Activated CD8-positive, alpha-beta memory T cell treated with anti-CD3 and anti-CD28 coated beads, Interleukin-2, amount 50 U/mL, for 48 hours (primary cell): ENCODE data around the gene UIMC1.
"Not testable (repeated sequence)": the region's sequence is repeated elsewhere in the genome, so short reads cannot be mapped to it uniquely, and the experiment has no call there.

Experiments used
- DNase-seq: peaks from one replicate; pipeline ENCODE4 v3.0.0-alpha.2; 2020

Gene UIMC1

DNA sequence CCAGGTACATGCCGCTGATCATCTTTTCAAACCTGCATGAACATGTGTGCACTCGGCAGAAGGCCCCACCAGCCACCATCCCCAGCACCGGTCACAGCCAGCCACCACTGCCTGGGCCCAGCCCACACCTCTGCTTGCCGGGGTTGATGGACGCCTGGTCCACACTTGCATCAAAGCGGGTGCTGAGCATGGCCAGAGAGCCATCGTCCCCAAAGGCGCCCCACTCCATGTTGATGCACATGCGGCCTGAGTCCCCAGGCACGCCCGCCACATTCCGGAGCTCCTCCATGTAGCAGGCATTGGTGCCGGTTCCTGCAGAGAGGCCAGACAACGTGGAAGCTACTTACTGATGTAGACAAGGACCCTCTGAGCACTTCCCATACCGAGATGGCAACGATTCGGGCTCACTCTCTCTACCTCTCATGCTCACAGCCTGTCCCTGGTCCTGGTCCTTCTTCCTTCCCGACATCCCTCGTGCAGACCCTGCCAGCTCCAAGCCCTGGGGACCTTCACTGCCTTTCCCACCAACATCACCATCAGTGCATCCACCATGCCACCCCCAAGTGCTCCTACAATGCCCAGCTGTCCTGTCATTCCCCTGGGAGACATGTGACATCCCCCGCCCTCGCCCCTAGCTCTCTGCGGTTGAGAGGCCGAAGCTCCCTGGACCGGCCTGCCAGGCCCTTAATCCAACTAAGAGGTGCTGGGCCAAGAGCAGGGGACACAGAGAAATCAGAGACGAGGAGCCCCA, 124.6 kb downstream of the UIMC1 start:
- no peak for DNase-seq

- no peak for DNase-seq
Observed at GRCh38 chr5:176881021-176881749, 125.4 kb downstream of the UIMC1 start.

GRCh38 chr5:176880366-176881020, 126.1 kb downstream of the UIMC1 start:
- DNase-seq, result no peak

DNA sequence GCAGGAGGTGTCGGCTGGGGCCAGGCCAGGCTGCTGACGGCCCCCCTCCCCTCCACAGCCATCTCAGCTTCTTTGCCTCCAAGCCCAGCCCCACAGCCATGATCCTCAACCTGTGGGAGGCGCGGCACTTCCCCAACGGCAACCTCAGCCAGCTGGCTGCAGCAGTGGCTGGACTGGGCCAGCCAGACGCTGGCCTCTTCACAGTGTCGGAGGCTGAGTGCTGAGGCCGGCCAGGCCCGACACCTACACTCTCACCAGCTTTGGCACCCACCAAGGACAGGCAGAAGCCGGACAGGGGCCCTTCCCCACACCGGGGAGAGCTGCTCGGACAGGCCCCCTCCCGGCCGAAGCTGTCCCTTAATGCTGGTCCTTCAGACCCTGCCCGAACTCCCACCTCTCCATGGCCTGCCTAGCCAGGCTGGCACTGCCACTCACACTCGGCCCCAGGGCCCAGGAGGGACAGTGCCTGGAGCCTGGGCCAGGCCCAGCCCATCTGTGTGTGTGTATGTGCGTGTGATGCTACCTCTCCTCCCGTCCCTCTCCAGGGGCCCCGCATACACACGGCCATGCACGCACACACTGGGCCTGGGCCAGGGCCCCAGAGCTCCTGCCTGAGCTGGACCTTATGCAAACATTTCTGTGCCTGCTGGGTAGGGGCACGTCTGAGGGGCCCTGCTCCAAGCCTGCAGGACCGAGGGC, 126.8 kb downstream of the UIMC1 start:
- DNase-seq, result no peak

DNA sequence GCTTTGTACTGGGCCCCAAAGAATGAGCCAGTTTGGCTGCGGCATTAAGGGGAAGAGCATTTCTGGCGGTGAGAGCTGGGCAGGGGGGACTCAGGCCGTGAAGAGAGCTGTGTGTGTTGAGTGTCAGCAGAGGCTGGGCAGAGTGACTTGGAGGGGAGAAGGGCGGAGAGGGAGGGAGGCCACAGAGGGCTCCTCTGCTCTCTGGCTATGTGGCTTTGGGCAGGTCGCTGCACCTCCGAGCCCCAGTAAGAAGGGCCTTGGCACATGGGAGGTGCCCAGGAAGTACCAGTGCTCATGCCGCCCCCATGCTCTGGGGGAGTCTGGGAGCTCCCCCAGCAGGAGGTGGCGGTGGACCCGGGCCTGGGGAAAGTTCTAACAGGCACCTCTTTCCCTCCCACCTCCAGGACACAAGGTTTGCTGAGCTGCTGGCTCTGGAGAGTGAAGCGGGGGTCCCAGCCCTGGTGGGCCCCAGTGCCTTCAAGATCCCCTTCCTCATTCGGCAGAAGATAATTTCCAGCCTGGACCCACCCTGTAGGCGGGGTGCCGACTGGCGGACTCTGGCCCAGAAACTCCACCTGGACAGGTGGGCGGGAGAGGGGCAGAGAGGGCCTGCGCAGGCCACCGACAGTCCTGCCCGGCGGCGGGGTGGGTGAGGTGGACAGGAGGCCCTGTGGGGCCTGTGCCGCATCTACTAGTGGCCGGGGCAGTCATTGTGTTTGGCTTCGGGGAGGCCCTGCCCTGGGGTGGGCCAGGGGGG, 127.5 kb downstream of the UIMC1 start:
- no peak for DNase-seq

DNA sequence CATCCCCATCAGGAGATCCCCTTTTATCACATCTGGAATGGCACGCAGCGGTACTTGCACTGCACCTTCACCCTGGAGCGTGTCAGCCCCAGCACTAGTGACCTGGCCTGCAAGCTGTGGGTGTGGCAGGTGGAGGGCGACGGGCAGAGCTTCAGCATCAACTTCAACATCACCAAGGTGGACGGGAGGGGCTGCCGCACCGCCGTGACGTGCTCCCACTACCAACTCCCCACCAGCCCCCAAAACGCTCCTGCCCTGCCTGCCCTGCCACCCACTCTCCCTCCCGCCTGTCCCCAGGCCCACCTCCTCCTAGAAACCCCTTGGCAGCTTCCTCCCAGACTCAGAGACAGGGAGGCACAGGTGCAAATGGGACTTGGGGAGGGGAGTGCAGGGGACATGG, 128.1 kb downstream of the UIMC1 start:
- DNase-seq, result no peak

- no peak for DNase-seq
Observed at GRCh38 chr5:176877793-176878331, 128.7 kb downstream of the UIMC1 start.

DNA sequence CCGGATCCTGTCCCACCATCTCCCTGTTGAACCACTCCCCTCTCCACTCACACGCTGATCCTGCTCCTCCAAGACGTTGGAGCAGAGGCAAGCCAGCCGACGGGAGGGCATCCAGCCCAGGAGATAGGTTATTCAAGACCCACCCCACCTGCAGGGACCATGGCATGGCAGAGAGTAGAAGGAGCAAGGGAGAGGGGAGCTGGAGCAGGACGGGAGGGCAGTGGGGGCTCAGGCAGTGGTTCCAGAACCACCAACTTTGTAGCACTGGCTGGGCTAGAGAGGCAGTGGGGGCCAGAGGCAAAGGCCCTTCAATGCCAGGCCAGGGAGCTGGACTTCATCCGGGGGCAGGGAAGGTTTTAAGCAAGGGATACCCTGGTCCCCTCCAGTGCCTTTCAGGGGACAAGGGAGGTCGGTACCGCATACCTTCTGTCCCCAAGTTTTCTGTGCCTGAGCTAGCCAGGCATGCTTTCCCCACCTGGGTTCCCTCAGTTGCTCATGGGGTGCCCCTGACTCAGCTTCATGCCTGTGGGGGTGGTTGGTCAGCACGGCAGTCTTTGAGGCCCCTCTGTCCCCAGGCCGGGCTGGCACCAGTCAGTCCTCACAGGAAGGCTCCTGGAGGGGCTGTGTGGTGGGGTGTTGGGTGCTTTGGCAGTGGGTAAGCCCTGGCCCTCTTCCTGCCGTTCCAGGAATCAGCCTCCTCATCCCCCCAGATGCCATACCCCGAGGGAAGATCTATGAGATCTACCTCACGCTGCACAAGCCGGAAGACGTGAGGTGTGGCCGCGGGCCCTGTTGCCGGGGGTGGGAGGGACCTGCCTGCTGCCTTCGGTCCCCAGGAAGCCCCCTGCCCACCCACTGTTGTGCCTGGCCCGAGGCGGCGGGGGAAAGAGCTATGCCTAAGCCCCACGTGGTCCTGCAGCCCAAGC, 129.8 kb downstream of the UIMC1 start:
- no peak for DNase-seq

DNA sequence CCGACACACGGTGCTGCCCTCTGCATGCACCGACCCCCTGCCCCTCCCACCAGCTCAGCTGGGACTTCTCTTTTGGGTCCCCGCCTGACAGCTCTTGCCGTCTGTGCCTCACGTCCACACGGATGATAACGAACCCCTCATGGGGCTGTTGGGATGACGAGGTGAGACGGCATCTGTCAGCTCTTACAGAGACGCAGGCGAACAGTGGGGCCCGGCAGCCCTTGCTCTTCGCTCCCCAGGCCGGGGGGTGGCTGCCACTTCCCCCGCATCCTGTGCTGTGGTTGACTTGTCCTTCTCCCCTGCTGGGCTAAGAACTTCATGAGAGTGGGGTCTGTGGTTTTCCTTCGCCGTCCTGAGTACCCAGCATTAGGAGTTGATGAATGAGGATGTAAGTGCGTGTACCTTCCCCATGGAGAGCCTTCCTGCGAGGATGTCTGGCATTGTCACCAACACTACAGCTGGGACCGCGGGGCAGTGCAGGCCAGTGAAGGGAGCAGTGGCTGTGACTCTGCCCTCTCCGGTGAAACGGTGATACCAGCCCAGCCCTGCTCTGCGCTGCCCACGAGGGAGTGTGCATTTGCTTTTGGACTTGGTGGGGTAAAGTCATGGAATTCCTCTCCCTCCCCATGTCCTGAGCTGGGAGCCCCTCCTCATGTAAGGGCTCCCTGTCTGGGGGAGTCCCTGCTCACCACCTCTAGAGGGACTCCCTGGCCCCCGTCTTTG, 130.6 kb downstream of the UIMC1 start:
- DNase-seq, result no peak

- DNase-seq, result no peak
Observed at GRCh38 chr5:176875014-176875550, 131.5 kb downstream of the UIMC1 start.

GRCh38 chr5:176874198-176874780, 132.3 kb downstream of the UIMC1 start:
- no peak for DNase-seq

DNA sequence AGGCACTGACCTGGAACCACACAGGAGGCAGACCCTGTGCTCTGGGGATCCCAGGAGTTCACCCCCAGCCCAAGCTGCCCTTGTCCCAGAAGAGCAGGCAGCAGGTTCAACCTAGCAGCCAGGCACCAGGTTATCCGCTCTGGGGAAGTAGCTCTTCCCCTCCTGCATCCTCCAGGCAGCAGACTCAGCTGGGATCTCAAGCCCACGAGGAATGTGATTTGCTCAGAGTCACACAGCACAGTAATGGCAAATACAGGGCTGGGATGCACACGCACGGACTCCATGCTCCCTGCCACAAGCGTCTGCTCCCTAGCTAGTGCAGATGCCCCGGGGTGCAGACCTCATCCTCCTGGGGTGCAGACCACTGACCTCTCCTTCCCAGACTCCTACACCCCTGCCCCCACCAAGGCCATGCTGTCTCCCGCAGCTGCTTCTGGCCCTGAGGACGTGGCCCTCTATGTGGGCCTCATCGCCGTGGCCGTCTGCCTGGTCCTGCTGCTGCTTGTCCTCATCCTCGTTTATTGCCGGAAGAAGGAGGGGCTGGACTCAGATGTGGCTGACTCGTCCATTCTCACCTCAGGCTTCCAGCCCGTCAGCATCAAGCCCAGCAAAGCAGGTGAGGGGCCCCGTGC, 132.9 kb downstream of the UIMC1 start:
- no peak for DNase-seq

DNA sequence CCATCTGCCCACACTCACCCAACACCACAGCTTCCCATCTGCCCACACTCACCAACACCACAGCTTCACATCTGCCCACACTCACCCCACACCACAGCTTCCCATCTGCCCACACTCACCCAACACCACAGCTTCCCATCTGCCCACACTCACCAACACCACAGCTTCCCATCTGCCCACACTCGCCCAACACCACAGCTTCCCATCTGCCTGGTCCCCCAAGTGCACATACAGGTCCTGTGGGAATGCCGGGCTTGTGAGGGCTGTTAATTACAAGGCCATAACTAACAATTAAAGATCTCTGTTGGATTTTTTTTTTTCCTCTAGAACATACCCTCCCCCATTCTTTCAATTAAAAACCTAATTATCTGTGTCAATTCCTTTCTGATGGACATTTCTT, 133.6 kb downstream of the UIMC1 start:
- DNase-seq, result not testable (repeated sequence)

- not testable (repeated sequence) for DNase-seq
Observed at GRCh38 chr5:176872586-176872985, 134.0 kb downstream of the UIMC1 start.

DNA sequence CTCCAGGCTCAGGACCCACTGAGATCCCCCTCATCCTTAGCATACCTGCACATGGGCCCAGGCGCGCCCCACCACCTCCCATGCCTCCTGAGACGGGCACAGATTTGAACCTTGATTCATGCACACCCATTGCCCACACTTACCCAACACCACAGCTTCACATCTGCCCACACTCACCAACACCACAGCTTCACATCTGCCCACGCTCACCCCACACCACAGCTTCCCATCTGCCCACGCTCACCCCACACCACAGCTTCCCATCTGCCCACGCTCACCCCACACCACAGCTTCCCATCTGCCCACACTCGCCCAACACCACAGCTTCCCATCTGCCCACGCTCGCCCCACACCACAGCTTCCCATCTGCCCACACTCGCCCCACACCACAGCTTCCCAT, 135.9 kb downstream of the UIMC1 start:
- not testable (repeated sequence) for DNase-seq

GRCh38 chr5:176870110-176870591, 136.4 kb downstream of the UIMC1 start:
- DNase-seq, result no peak

- DNase-seq, result no peak
Observed at GRCh38 chr5:176869501-176870109, 137.0 kb downstream of the UIMC1 start.

- no peak for DNase-seq
Observed at GRCh38 chr5:176868731-176869130, 137.8 kb downstream of the UIMC1 start.

DNA sequence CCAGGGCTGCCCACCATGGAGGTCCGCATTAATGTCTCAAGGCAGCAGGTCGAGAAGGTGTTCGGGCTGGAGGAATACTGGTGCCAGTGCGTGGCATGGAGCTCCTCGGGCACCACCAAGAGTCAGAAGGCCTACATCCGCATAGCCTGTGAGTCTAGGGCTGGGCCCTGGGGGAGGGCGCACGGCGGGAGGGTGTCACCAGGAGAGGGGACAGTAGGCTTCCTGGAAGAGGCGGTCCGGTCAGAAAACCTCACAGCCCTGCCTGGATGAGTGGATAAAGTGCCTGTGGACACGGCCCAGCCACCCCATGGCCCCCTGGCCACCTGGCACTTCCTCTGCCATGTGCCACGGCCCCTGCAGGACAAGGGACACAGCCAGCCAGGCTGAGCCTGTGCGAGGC, 138.5 kb downstream of the UIMC1 start:
- DNase-seq, result no peak
